ENCODE measurements around the gene CCDC178.

CCDC178 gene

GRCh38 chr18:33116376-33116775 lies 324.1 kb downstream of the CCDC178 start:
- no peak for DNase-seq (ENCODE audit: low read depth)

DNA sequence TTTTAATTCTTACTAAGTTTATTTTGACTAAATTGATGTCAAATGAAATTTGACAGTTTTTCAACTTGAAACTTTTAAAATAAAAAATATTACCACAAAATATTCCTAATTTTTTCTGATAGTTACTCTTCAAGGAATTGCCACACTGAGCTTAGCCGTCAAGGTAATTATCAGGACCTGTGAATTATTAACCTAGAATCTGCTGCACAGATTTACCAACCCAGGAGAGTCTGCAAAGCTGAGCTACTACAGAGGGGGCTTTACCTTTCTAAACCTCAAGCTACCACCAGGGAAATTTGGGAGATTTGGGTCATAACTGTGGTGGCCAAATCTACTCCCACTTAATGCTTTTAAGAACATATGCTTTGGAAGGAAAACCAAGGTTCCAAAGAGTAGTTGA lies 324.6 kb downstream of the CCDC178 start:
- DNase-seq (ENCODE audit: low read depth) = no peak

DNA sequence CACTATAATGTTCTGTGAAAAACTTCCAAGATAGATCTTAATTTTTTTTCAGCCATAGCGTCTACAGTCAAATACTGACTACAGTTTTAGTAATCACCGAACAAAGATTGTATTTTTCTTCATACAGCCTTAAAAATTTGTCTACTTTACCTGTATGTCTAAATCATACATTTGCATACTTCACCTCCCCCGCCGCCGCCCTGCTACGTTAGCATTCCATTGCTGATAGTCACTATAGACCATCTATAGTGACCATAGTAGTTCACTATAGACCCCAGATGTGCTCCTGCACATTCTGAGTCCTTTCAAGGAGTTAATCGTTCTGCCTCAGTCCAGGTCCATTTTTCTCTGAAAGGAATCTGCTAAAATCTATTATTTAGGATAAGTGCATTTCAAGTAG lies 325.0 kb downstream of the CCDC178 start:
- DNase-seq (ENCODE audit: low read depth) = no peak

DNA sequence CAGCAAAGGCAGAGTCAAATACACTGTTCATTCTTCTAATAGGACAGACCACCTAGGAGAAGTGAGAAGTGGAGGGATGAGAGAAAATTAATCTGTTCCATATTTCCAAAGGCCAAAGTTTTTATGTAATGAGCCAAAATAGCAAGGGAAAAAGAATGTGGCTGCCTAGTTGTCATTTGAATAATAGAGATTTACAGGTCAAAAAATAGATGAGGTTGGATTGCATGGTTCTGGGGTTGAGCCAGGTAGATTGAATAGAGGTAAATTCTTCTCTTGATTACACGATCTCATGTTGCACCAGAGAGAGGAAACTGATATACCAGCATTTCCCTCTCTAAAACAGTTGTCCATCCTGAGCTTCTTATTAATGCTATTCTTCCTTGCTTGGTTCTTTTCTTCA lies 325.8 kb downstream of the CCDC178 start:
- DNase-seq (ENCODE audit: low read depth) = no peak

- DNase-seq (ENCODE audit: low read depth) = no peak
These were observed 327.1 kb downstream of the CCDC178 start for GRCh38 chr18:33113416-33113815.

DNA sequence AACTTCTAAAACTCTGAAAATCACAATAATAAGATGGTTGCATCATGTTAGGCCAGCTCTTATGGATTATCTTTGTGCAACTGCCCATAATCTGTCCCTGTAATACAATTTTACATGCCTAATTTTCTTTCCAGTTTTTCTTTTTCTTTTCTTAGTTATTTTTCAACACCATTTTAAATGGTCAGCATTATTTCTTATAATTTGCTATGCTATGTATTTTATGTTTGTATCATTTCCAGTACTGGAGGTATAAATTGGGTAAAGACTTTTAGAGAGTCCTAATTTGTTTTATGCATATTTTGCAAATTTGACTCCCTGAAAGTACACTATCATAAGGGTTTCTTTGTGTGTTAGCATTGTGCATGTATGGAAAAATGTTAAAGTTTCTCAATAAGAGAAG lies 333.0 kb downstream of the CCDC178 start:
- no peak for DNase-seq (ENCODE audit: low read depth)

DNA sequence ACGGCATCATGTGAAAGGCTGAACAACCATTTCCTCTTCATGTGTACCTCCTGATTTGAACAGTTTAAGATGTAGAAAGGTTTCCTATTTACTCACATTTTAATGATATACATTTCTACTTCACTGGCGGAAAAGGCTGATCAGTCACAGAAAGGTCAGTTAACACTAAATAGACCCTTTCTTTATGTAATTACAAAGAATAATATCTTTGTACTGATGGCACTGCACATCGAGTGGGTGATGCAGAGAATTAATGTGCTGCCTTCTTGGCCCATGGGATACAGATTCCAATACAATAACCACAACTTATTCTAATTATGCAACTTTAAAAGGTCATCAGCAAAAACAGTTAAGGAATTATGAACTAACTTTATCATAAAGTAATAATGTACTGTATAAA lies 339.2 kb downstream of the CCDC178 start:
- DNase-seq (ENCODE audit: low read depth) = no peak

- no peak for DNase-seq (ENCODE audit: low read depth)
These were observed 340.9 kb downstream of the CCDC178 start for GRCh38 chr18:33099626-33100025.

DNA sequence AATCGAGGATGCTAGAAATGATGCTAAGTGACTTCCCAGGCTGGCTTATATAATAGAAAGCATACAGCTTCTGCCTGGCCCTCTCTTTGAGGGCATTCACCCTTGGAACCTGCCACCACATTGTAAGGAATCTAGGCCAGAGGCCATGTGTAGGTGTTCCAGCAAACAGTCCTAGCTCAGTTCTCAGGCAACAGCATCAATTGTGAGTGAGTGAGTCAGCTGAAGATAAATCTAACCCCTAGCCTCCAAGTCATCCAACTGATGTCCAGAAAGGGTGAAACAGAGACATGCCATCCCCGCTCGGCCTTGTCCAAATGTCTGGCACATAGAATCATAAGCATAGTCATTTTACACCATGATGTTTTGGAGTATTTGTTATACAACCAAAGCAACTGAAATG lies 343.4 kb downstream of the CCDC178 start:
- DNase-seq (ENCODE audit: low read depth) = no peak

GRCh38 chr18:33090461-33090860 lies 350.1 kb downstream of the CCDC178 start:
- no peak for DNase-seq (ENCODE audit: low read depth)

DNA sequence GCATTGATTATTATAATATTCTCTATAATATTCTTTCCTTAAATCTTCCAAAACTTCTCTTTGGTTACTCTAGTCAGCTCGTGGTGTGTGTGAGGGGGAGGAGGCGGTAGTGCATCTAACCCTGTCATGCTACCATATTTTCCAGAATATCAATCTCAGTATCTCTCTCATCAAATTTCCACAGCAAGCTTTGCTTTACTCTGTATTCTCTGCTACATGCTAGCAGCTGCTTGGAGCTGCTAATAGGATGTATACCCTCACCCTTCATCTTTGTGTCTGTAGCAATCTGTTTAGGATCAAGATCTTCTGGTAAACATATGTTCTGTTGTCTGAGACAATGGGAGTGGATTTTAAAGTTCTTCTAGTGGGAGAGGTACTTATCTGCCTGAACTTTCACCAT lies 363.9 kb downstream of the CCDC178 start:
- no peak for DNase-seq (ENCODE audit: low read depth)

DNA sequence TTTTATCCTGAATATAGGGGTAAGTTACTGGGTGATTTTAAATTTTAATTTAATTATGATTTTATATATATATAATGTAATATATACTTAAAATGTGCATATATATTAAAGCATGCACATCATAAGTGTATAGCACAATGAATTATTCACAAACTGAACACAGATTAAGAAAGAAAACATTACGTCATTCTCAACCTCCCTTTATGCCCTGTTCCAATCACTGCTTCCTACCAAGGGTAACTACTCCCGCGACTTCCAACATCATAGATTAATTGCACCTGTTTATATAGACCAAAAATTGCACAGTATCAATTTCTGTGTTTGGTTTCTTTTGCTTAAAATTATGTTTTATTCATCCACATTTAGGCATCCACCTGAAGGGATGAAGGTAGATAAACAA lies 366.4 kb downstream of the CCDC178 start:
- no peak for DNase-seq (ENCODE audit: low read depth)

GRCh38 chr18:33062834-33063364 lies 377.6 kb downstream of the CCDC178 start:
- DNase-seq (ENCODE audit: low read depth) = no peak

- no peak for DNase-seq (ENCODE audit: low read depth)
These were observed 387.6 kb downstream of the CCDC178 start for GRCh38 chr18:33052886-33053285.

GRCh38 chr18:33051407-33051806 lies 389.1 kb downstream of the CCDC178 start:
- no peak for DNase-seq (ENCODE audit: low read depth)

DNA sequence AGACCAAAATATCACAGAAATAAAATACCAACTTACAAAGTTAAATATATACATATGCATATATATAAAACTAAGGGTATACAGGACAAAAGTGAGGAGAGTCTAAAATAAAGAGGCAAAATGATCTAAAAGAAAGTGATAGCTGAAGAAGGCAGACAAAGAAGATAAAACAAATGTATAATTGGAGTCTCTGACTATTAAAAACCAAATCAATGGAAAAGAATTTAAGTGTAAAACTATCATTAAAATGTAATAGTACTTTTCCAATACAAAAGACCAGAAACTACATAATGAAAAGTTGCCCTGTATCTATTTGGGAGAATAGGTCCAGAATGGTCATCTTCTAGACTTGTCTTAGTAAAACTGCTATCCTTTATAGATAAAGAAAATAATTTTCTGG lies 400.3 kb downstream of the CCDC178 start:
- DNase-seq (ENCODE audit: low read depth) = no peak

- no peak for DNase-seq (ENCODE audit: low read depth)
These were observed 405.6 kb downstream of the CCDC178 start for GRCh38 chr18:33034945-33035344.

GRCh38 chr18:33034212-33034611 lies 406.3 kb downstream of the CCDC178 start:
- no peak for DNase-seq (ENCODE audit: low read depth)

DNA sequence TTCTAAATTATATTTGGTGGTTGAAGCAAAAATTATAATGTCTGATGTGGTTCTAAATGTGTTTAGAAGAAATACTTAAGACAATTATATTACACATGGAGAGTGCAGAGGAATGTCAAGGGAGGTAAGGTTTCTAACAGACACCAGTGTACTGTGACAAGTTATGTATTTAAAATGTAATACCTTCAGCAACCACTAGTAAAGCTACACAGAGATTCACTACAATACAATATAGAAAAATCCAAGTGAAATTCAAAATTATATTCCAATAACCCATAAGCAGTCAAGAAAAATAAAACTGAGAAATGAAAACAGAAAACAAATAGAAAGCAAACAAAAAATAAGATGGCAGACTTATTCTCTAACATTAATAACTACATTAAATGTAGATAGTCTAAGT lies 418.2 kb downstream of the CCDC178 start:
- no peak for DNase-seq (ENCODE audit: low read depth)

DNA sequence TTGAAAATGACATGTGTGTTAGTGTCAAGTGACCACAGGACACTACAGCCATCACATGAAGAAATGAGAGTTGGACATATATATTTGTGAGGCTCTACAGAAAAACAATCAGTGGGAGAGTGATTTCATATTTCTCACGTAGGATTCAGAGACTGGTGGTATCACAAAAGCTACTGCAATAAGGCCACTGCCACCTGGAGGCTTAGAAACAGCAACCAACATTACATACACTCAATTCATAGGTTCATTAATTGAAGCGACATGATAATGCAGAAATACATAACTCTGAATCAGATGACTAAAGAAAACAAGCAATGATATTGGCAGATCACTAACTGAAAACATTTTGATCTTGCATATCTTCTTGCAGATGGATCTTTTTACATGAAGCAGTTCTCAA lies 419.6 kb downstream of the CCDC178 start:
- DNase-seq (ENCODE audit: low read depth) = no peak

GRCh38 chr18:33014060-33014796 lies 426.3 kb downstream of the CCDC178 start:
- DNase-seq (ENCODE audit: low read depth) = no peak

GRCh38 chr18:33010149-33010548 lies 430.4 kb downstream of the CCDC178 start:
- DNase-seq (ENCODE audit: low read depth) = no peak

DNA sequence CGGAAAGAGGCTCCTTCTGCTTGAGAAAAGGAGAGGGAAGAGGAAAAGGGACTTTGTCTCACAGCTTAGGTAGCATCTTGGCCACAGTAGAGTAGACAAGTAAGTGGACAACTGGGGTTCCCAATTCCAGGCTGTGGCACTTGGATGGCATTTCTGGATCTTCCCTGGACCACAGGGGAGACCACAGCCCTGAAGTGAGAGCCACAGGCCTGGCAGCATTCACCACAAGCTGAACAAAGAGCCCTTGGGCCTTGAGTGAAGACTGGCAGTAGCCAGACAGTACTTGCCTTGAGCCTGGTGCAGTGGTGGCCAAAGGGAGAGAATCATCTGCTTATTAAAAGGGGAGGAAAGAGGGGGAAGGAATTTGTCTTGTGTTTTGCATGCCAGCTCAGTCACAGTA lies 441.6 kb downstream of the CCDC178 start:
- no peak for DNase-seq (ENCODE audit: low read depth)

DNA sequence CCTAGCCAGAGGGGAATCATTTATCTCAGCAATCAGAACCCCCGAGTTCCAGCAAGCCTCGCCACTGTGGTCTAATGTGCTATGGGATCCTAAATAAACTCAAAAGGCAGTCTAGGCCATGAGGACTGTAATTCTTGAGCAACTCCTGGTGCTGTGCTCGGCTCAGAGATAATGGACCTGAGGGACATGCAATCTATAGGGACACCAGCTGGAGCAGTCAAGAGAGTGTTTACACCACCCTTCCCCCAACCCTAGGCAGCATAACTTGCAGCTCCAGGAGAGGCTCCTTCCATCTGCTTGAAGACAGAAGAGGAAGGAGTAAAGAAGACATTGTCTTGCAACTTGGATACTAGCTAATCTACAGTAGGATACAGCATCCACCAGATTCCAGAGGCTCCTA lies 442.2 kb downstream of the CCDC178 start:
- no peak for DNase-seq (ENCODE audit: low read depth)
